Keratinocyte (primary cell): ENCODE measurements around the gene MYB. TPM values are rescaled to one million over a fixed set of nuclear protein-coding genes. Genes with fewer than 3 reads are reported as not detected.

Experiments
- DNase-seq: peaks from one replicate; pipeline ENCODE4 v3.0.0-alpha.2; 2011; ENCODE audit warnings: low read depth, missing footprints, low spot score
- FAIRE-seq: peaks from 2 replicates; lab custom pipeline; 2011; peaks lifted over from hg19 to GRCh38; lab: Jason Lieb, UNC
- H2AFZ ChIP-seq: 2 replicates; pipeline ENCODE4 v1.6.0; 2012; ENCODE audit warnings: low read length, control low read depth, inconsistent platforms; ENCODE audit not compliant: control insufficient read depth
- H3K27ac ChIP-seq: 2 replicates; pipeline ENCODE4 v1.5.1; 2011; ENCODE audit warnings: low read length; ENCODE audit not compliant: control insufficient read depth, insufficient read depth
- H3K27me3 ChIP-seq: 3 replicates; pipeline ENCODE4 v1.6.0; 2011; ENCODE audit warnings: low read length; ENCODE audit not compliant: control insufficient read depth, insufficient read depth; ENCODE audit errors: extremely low read depth
- H3K36me3 ChIP-seq, 2 experiments: 2 replicates in 1 of 2; 3 replicates in 1 of 2; pipeline ENCODE4 v1.5.1; 2011; ENCODE audit warnings: low read length in 2 of 2, mild to moderate bottlenecking in 1 of 2; ENCODE audit not compliant: control insufficient read depth in 2 of 2, insufficient read depth in 2 of 2; ENCODE audit errors: extremely low read depth in 1 of 2
- H3K4me1 ChIP-seq: 3 replicates; pipeline ENCODE4 v1.5.1; 2011; ENCODE audit warnings: low read length; ENCODE audit not compliant: control insufficient read depth, insufficient read depth; ENCODE audit errors: extremely low read depth
- H3K4me2 ChIP-seq: 3 replicates; pipeline ENCODE4 v1.6.0; 2011; ENCODE audit warnings: low read depth, low read length; ENCODE audit not compliant: control insufficient read depth, insufficient read depth; ENCODE audit errors: extremely low read depth
- H3K4me3 ChIP-seq, 3 experiments: fragments of 200-600 bp in 1 of 3; sonication (generic) in 1 of 3; 2 replicates in 2 of 3; 3 replicates in 1 of 3; pipeline ENCODE4 v1.5.1; 2011 to 2016; ENCODE audit warnings: low read length in 3 of 3, mild to moderate bottlenecking in 3 of 3, control low read depth in 2 of 3, inconsistent platforms in 1 of 3, low read depth in 1 of 3, mixed read lengths in 1 of 3, mixed run types in 1 of 3, moderate library complexity in 1 of 3; ENCODE audit not compliant: control insufficient read depth in 2 of 3, insufficient read depth in 2 of 3; ENCODE audit errors: extremely low read depth in 1 of 3
- H3K79me2 ChIP-seq: 2 replicates; pipeline ENCODE4 v1.6.0; 2012; ENCODE audit warnings: low read length; ENCODE audit not compliant: control insufficient read depth, insufficient read depth
- H3K9ac ChIP-seq: 3 replicates; pipeline ENCODE4 v1.6.0; 2011; ENCODE audit warnings: low read length; ENCODE audit not compliant: control insufficient read depth, insufficient read depth; ENCODE audit errors: extremely low read depth
- H3K9me1 ChIP-seq: 3 replicates; pipeline ENCODE4 v1.6.0; 2011; ENCODE audit warnings: low read length; ENCODE audit not compliant: control insufficient read depth, insufficient read depth; ENCODE audit errors: extremely low read depth
- H3K9me3 ChIP-seq: 2 replicates; pipeline ENCODE4 v1.5.1; 2012; ENCODE audit warnings: low read depth, low read length; ENCODE audit not compliant: control insufficient read depth
- H4K20me1 ChIP-seq: 3 replicates; pipeline ENCODE4 v1.6.0; 2011; ENCODE audit warnings: low read length; ENCODE audit not compliant: control insufficient read depth, insufficient read depth; ENCODE audit errors: extremely low read depth
- EZH2 ChIP-seq: IDR thresholded peaks from one replicate; pipeline ENCODE4 v1.6.1; 2012; ENCODE audit warnings: inconsistent platforms, mild to moderate bottlenecking, low read length, moderate library complexity
- dilution Hi-C: fragments of 300-500 bp; cut with MboI; formaldehyde crosslinking; loops from one replicate; pipeline ENCODE4 v1.7.0; 2020; ENCODE audit warnings: low sequenced_read_pairs; ENCODE audit not compliant: extremely low pct_ligation_motif_present
- polyA plus RNA-seq, 5 experiments: library from polyadenylated mRNA; depleted of rRNA in 3 of 5; stranded (reverse) in 3 of 5; stranded (forward) in 1 of 5; unstranded in 1 of 5; fragments of >200 nt; gene quantifications; 1 replicate in 1 of 5; 2 replicates in 3 of 5; 3 replicates in 1 of 5; pipeline versions ENCODE4 v1.2.1 to v1.2.3, GENCODE V29; 2011 to 2012; ENCODE audit warnings: missing spikeins in 2 of 5, low read depth in 1 of 5, low replicate concordance in 1 of 5
- TF ChIP-seq, protein P1 (sequence below), 3 experiments: IDR thresholded peaks in 1 of 3; conservative IDR thresholded peaks in 1 of 3; optimal IDR thresholded peaks in 1 of 3; 2 replicates in 2 of 3; 3 replicates in 1 of 3; pipeline versions ENCODE3 to v1.5.1; 2011; ENCODE audit warnings: low read length in 3 of 3, mild to moderate bottlenecking in 3 of 3, moderate library complexity in 2 of 3, control low read depth in 1 of 3, inconsistent platforms in 1 of 3; ENCODE audit not compliant: insufficient read depth in 2 of 3; ENCODE audit errors: extremely low read depth in 1 of 3

MYB gene
- polyA plus RNA-seq, 1 donor (not counting 4 experiments of a cell fraction or from before 2014, with no cell fraction given), result 0.04 TPM

DNA sequence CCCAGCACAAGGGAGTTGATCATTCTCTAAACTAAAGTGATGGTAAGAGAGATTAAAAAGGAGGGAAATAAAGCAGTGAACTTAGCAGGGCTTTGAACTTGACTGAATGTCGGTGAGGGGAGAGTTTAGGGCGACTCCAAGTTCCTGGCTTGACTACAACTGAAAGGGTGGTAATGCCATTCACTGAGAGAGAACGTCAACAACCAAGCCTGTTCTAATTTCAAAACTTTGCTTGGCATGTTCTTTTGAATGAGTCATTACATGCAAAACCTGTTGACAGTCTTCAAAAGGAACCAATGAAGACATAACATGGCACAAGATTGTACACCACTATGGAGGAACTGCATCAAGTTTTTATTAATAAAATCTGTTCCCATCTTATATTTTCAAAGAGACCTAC lies 10.3 kb upstream of the MYB start:
- no peak overlapping the region for H3K27ac ChIP-seq
- dilution Hi-C loops, result no loop called here
- no peaks in the 10 kb centered on the region for H3K4me1 ChIP-seq
- no peaks in the 10 kb centered on the region for H3K79me2 ChIP-seq
- FAIRE-seq (no peak), DNase-seq (no peak)
- no peaks in the 10 kb centered on the region for H3K9me3 ChIP-seq
- H3K27me3 ChIP-seq, result no peaks in the 10 kb centered on the region
- no peak for TF ChIP-seq EZH2
- TF ChIP-seq, protein P1, sequence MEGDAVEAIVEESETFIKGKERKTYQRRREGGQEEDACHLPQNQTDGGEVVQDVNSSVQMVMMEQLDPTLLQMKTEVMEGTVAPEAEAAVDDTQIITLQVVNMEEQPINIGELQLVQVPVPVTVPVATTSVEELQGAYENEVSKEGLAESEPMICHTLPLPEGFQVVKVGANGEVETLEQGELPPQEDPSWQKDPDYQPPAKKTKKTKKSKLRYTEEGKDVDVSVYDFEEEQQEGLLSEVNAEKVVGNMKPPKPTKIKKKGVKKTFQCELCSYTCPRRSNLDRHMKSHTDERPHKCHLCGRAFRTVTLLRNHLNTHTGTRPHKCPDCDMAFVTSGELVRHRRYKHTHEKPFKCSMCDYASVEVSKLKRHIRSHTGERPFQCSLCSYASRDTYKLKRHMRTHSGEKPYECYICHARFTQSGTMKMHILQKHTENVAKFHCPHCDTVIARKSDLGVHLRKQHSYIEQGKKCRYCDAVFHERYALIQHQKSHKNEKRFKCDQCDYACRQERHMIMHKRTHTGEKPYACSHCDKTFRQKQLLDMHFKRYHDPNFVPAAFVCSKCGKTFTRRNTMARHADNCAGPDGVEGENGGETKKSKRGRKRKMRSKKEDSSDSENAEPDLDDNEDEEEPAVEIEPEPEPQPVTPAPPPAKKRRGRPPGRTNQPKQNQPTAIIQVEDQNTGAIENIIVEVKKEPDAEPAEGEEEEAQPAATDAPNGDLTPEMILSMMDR (optimal IDR thresholded peaks at IDR 0.05 in 1 of 3, IDR thresholded peaks at IDR 0.05 in 1 of 3, conservative IDR thresholded peaks at IDR 0.05 in 1 of 3; ENCODE audit: extremely low read depth in 1 of 3, insufficient read depth in 2 of 3, low read length in 3 of 3), result no peak
- H3K4me2 ChIP-seq, result no peak overlapping the region
- no peaks in the 10 kb centered on the region for H3K9me1 ChIP-seq
- no peak overlapping the region for H2AFZ ChIP-seq
- H4K20me1 ChIP-seq, result no peaks in the 10 kb centered on the region
- no peak overlapping the region for H3K4me3 ChIP-seq
- H3K9ac ChIP-seq, result no peak overlapping the region
- H3K36me3 ChIP-seq, result no peaks in the 10 kb centered on the region

DNA sequence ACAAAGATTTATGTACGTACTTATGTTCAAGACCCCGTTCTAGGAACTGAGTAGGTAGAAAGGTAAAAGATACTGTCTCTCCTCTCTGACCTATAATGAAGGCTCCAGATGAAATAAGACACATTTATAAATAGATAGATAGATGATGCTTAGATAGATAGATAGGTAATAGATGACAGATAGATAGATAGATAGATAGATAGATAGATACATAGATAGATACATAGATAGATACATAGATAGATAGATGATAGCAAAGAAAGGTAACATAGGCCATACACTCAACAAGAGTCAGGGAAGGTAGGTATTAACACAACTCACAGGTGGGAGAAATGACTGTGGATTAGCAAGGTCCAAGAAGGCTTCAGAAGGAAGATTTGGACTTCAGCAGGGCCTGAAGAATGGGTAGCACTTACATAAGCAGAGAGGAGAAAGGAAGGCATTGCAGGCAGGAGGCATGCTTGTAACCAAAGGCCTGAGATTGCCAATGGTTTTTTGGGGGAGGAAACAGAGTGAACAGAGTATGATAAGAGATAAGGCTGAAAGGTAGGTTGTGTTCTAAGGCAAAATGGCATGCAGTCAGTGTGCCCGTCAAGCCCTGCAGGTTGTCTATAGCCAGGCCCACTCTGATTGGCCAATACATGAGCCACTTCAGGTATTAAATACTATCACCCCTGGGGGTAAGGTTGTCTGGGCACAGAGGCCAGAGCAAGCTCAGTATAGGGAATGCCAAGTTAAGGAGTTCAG lies 7.7 kb upstream of the MYB start:
- Histone ChIP-seq H3K9me3 (no peaks in the 10 kb centered on the region), H3K27me3 (no peaks in the 10 kb centered on the region), H3K4me3 (no peak overlapping the region), H3K36me3 (no peaks in the 10 kb centered on the region), H4K20me1 (no peaks in the 10 kb centered on the region), H3K9ac (no peak overlapping the region), H3K27ac (no peak overlapping the region), H2AFZ (no peak overlapping the region), H3K4me2 (no peak overlapping the region), H3K9me1 (no peaks in the 10 kb centered on the region), H3K4me1 (no peaks in the 10 kb centered on the region), H3K79me2 (no peaks in the 10 kb centered on the region)
- dilution Hi-C loops, result no loop called here
- DNase-seq (no peak), FAIRE-seq (no peak)
- TF ChIP-seq, protein P1 (optimal IDR thresholded peaks at IDR 0.05 in 1 of 3, IDR thresholded peaks at IDR 0.05 in 1 of 3, conservative IDR thresholded peaks at IDR 0.05 in 1 of 3; ENCODE audit: extremely low read depth in 1 of 3, insufficient read depth in 2 of 3, low read length in 3 of 3), result no peak
- no peak for TF ChIP-seq EZH2
